HPDE6-E6E7 (cell line): ENCODE measurements around the gene NPAT.

Experiments used
- DNase-seq: peaks from one replicate; pipeline ENCODE4 v3.0.0; 2011; ENCODE audit warnings: missing footprints; ENCODE audit errors: extremely low spot score

Gene NPAT

DNA sequence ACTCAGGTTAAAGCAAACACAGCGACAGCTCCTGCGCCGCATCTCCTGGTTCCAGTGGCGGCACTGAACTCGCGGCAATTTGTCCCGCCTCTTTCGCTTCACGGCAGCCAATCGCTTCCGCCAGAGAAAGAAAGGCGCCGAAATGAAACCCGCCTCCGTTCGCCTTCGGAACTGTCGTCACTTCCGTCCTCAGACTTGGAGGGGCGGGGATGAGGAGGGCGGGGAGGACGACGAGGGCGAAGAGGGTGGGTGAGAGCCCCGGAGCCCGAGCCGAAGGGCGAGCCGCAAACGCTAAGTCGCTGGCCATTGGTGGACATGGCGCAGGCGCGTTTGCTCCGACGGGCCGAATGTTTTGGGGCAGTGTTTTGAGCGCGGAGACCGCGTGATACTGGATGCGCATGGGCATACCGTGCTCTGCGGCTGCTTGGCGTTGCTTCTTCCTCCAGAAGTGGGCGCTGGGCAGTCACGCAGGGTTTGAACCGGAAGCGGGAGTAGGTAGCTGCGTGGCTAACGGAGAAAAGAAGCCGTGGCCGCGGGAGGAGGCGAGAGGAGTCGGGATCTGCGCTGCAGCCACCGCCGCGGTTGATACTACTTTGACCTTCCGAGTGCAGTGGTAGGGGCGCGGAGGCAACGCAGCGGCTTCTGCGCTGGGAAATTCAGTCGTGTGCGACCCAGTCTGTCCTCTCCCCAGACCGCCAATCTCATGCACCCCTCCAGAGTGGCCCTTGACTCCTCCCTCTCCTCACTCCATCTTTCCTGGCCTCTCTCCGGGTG lies at the start of gene NPAT, which contains the start of gene ATM:
Gene NPAT, minus strand, starts transcription at position 65 of the 774 bp plus-strand sequence. CDS start 102 bp downstream, outside the sequence.
Gene ATM, plus strand, starts transcription at position 494 of the 774 bp plus-strand sequence. CDS start 4,558 bp downstream, outside the sequence.
- peak; percentile 90 for DNase-seq

DNA sequence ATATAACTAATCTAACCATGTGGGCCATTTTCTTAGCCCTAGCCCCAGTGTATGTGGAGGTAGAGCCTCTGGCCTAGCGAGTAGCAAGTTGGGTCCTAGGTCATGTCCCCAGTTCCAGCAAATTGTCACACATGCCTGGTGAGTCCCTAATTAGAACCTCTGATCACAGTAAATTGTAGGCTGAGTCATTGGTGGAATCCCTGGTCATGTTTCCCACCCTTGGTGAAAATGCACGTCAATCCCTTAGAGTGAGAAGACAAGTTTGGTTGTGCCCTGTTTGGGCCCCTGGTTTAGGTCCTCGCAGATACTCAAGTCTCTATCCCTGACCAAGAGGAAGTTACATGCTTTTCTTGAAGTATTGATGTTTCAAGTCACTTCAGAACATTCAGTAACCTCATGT lies 47.1 kb upstream of the NPAT start:
- DNase-seq = no peak

DNA sequence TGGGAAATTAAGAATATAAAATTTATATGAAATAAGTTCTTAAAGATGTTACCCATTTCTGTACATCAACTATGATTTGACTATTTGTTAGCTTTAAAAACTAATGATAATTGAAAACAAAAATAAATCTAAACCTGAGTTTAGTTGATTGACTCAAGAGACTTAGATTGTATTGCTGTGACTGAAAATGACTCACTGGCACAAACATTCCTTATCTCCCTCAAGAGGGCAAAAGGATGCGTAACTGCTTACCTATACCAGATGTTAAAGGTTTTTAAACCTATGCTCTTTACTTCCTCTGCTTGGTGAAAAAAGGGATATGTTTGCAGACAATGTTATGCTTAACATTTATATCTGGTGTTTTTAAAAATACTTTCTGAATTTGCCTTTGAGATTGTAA lies 30.7 kb upstream of the NPAT start:
- peak; percentile 3 for DNase-seq

DNA sequence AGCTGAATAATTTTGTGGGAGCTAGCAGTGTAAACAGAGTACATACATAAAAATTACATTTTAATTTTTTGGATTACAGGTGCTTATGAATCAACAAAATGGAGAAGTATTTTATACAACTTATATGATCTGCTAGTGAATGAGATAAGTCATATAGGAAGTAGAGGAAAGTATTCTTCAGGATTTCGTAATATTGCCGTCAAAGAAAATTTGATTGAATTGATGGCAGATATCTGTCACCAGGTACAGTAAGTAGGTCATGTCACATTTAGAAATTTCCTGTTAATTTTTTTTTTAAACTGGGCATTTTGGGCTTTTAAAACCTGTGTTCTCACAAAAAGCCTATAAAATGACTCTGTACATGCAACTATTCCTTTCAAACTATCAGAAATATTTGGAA lies 24.4 kb upstream of the NPAT start:
- DNase-seq = no peak

DNA sequence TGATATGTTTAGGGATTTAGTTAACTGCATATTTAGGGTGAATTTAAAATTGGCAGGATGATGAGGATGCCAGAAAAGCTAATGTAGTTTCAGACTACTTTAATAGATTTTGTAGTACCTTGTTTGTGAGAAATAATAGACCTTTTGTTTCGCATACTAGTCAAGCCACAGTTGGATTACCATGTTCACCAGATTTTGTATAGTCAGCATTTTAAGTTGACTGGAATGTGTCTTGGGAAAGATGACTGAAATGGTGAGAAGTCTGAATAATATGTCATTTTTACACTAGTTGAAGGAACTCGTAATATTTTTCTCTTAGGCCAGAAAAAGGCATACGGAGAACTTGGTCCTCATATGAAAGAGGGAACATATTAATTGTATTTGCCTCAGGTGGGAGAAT lies 23.9 kb upstream of the NPAT start:
- no peak for DNase-seq

DNA sequence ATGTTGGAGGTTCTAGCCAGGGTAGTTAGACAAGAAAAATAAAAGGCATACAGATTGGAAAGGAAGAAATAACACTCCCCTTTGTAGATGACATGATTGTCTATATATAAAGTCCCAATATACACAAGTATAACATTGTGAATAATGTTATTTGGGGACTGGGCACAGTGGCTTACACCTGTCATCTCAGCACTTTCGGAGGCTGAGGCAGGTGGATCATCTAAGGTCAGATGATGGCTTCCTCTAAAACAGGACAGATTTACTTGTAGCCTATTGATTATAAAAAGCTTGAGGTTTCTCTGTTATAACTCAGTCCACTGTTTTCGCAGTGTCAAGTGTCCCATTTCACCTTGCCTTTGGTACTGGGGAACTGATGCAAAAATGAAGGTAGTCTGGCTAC lies 20.0 kb upstream of the NPAT start:
- no peak for DNase-seq

DNA sequence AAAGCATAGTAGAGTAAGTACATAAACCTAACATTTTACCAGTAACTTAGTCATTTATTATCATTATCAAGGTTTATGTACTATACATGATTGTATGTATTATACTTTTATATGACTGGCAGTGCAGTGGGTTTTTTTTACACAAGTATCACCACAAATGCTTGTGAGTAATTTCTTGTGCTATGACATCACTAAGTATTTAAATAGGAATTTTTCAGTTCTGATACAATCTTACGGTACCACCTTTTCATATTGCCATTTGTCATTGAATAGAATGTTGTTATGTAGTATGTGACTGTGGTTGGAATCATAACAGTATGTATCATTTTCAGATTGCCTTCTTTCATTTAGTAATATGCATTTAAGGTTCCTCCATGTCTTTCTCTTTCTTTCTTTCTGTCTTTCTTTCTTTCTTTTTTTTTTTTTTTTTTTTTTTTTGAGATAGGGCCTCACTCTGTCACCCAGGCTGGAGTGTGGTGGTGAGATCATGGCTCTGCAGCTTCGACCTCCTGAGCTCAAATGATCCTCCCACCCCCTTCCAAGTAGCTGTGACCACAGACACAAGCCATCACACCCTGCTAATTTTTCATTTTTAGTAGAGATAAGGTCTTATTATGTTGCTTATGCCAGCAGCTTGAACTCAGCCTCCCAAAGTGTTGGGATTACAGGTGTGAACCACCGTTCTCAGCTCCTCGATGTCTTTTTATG lies 19.0 kb upstream of the NPAT start:
- DNase-seq = no peak

DNA sequence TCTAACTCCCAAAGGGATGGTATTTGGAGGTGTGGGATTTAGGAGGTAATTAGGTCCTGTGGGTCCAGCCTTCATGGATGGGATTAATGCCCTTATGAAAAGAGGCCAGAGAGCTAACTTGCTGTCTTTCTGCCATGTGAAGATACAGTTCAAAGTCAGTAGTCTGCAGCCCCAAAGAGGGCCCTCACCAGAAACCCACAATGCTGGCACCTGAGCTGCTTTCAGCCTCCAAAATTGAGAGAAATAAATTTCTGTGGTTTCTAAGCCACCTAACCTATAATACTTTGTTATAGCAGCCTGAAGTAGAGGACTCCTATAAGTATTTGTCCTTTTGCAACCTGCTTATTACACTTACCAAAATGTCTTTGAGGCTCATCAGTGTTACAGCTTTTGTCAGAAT lies 16.6 kb upstream of the NPAT start:
- no peak for DNase-seq

DNA sequence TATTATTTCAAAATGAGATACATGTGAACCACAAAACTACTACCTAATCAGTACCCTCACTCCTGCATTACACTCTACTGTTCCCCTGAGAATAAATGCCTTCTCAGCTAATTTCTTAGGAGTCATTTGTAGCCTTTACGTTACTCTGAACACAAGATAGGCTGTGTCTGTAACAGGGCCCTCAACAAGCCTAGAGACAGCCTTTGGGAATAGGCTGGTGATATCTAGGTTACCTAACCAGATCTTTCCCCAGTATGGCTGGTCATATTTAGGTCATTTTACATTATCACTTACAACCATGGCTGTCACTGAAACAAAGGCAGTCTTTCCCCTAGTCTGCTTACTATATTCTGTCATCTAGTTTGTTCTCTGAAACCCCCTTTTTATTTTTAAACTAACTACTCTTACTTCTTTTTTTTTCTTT lies 14.6 kb upstream of the NPAT start:
- DNase-seq = no peak

DNA sequence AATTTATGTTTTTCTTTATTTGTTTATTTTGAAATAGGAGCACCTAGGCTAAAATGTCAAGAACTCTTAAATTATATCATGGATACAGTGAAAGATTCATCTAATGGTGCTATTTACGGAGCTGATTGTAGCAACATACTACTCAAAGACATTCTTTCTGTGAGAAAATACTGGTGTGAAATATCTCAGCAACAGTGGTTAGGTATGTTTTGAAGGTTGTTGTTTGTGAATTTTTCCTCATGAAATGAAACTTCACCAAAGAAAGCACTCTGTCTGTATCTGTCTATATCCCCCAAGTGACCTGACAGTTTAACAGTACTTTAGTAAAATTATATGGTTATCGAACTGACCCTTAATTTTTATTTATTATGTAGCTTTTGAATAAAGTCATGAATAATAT lies 13.2 kb upstream of the NPAT start:
- no peak for DNase-seq

DNA sequence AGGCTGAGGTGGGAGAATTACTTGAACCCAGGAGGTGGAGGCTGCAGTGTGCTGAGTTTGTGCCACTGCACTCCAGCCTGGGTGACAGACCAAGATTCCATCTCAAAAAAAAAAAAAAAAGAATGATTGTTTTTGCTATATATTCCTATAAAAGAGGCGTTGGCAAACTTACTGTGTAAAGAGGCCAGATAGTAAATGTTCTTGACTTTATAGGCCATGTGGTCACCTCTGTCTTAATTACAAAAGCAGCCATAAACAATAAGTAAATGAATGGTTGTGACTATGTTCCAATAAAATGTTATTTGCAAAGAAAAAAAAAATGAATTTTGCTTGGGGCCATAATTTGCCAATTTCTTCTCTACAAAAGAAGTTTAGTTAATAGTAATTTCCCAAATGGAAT lies 12.8 kb upstream of the NPAT start:
- no peak for DNase-seq

DNA sequence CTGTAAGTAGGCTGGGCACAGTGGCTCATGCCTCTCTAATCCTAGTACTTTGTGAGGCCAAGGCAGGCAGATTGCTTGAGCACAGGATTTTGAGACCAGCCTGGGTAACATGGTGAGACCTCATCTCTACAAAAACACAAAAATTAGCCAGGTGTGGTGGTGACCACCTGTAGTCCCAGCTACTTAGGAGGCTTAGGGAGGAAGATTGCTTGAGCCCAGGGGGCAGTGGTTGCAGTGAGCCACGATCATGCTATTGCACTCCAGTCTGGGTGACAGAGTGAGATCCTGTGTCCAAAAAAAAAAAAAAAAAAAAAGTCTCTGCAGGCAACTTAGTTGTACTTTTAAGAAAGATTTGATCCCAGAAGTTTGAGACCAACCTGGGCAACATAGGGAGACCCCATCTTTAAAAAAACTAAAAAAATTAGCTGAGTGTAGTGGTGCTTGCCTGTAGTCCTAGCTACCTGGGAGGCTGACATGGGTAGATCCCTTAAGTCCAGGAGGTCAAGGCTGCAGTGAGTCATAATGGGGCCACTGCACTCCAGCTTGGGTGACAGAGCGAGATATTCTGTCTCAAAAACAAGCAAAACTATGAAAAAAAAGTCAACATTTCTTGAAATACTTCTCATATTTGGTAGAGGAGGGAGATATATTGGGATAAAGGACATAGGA lies 11.0 kb upstream of the NPAT start:
- no peak for DNase-seq

DNA sequence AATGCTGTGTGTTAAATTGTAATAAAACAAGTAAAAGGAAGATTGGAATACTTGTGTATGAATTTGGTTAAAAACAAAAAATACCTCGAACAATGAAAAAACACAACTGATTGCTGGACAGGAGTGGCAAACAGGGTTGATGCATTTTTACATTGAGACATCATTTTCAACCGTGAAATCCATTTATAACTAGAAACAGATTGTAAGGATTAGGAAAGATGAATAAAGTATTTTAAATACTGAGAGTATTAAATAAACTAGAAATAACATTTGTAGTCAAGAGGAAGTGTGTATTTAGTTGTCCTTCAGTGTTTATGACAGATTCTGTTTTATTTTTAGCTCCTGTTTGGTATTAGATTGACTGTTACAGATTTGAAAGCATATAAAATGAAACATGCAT lies 5.8 kb upstream of the NPAT start:
- DNase-seq = no peak

DNA sequence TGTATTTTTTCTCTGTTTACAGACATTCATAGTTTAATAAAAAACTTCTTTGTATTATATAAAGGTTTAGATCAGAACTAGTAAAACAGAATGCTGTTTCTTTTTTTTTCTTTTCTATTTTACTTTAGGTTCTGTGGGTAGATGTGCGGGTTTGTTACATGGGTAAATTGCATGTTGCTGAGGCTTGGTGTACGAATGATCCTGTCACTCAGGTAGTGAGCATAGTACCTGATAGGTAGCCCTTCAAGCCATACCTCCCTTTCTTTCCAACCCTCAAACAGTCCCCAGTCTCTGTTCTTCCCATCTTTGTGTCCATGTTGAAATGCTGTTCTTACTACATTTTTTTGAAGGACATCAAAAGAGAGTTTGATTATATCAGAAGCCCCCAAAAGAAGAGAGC lies 3.6 kb upstream of the NPAT start:
- no peak for DNase-seq

DNA sequence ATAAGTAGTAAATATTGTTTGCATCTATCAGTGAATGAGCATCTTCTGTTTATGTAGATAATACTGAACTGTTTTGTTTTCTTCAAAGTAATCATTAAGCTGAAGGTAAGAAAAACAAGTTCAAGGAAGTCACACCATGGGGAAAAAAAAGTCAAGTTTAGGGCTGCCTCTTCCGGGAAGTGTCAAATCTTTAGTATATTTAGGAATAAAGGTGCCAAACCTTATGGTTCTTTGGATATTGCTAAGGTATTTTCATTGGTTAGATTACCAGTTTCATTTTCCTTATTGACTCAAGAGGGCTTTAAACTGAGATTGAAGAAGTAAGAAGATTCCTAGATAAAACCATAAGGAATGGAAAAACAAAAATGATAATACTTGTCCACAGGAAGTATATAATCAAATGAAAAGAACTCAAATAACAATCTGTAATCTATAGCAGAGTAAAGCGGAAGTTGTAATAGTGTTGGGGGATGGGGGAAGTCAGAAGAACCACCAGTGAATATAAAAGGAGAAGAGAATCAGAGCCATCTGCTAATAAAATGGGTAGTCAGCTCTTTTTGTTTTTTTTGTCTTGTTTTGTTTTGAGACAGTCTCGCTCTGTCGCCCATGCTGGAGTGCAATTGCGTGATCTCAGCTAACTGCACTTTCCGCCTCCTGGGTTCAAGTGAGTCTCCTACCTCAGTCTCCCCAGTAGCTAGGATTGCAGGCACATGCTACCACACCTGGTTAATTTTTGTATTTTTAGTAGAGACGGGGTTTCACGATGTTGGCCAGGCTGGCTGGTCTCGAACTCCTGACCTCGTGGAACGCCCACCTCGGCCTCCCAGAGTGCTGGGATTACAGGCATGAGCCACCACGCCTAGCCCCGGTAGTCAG lies 2.7 kb upstream of the NPAT start:
- no peak for DNase-seq

DNA sequence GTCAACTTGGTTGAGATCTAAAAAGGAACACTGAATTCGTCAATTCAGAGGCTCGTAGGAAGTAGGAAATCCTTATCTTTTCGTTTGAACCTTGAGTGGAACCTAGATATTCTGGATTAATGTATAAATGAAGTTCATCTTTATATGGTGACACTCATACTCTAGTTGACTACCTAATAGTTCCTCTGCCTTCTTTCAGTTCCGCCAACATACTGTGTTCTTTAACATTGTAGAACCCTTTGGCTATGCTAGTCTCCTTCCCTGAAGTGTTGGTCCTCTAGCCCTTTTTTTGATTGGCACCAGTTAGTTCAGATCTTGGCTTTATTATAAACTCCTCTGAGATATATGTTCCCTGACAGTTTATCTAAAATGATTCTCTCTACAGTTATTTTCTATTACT lies 1.9 kb upstream of the NPAT start:
- no peak for DNase-seq

DNA sequence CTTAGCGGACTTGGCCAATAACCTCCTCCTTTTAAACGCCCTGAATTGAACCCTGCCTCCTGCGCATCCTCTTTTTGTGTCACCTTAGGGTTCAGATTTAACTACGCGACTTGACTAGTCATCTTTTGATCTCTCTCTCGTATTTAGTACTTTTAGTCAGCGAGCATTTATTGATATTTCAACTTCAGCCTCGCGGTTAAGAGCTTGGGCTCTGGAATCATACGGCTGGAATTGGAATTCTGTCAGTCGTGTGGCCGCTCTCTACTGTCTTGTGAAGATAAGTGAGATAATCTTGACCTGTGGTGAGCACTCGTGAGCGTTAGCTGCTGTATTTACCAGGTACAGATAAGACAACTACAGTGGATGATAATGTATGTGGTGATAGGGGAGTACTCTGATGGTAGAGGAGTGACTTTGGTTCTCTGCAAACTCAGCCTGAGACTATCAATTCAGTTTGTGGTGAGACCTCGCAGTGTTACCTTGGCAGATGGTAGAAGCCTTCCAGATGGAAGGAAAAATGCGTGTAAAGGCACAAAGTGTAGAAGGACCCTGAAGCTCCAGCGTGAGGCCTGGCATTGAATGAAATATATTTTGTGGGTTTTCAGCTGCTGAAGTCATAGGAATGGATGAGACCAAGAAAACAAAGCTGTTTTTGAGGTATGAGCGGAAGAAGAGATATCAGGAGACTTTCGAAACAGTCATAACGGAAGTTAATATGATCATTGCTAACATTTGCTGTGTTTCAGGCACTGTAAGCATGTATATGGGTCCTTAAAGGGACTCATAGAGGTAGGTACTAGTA lies 1.1 kb upstream of the NPAT start:
- DNase-seq = no peak

DNA sequence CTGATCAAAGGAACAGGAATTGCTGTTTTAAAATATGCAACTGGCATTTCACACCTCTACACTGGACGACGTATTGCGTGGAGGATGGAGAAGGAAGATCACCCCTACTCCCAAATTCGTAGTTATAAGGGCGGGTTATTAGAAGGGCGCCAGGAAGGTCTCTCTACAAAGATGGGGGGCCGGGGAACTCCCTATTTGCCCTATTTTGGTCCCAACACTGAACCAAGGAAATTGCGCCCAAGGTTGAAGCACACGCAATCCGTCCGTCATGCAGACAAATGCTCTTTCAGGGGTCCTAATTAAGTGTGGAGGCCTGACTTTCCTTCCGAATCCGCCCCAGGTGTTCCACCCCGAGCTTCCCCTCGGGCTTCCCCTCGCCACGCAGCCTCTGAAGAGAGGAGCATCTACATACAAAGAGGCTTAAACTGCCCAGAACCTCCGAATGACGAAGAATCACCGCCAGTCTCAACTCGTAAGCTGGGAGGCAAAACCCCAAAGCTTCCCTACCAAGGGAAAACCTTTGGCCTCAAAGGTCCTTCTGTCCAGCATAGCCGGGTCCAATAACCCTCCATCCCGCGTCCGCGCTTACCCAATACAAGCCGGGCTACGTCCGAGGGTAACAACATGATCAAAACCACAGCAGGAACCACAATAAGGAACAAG lies 396 bp downstream of the NPAT start:
- DNase-seq = no peak

DNA sequence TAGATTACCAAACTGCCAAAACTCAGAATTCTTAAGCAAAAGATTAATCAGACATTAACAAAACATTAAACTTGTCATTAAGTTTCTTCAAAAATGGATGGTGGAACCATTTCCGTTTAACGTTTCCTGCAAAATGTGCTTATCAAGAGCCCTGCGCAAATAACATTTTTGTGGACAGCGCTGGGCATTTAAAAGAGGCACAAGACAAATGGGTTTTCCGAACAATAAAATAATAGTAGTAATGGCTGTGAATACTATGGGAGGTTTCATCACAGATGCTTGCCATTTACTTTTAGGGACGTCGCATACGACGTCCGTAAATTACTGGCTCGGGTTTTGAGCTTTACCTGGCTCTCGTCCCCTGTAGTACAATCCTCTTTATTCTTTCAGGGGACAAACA lies 1.1 kb downstream of the NPAT start:
- DNase-seq = no peak

DNA sequence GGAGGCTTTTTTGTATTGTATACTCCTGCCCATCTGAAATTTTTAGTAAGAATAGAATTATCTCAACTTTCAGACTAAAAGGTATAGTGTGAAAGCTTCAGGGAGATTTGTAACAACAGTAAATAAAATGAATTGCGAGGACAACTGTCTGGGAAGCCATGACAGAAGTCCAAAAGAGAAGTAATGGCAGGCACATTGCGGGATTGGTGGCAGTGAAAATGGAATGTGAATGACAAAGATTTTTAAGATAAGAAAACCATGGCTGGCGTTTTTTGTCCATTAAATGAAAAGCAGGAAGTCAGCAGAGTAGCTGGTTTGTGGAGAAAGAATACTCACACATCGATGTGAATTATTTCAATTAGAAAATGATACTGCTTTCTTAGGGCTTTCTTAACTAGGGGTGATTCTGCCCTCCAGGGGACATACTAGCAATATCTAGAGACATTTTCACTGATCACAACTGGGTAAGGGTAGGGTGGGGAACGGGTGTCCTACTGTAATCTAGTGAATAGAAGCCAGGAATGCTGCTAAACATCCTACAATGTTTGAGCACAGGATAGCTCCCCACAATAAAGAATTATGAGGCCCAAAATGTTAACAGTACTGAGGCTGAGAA lies 1.6 kb downstream of the NPAT start:
- DNase-seq = no peak
